Glutamatergic neuron (in vitro differentiated cells): Measurements from ENCODE around the gene PSEN2. TPM values are rescaled to one million over a fixed set of nuclear protein-coding genes. Genes with fewer than 3 reads are reported as not detected.
A peak's percentile ranks its signal among the peaks of the same experiment; 100 is the strongest.

ENCODE experiments used
- DNase-seq: peaks from one replicate; pipeline ENCODE4 v3.0.0; 2022
- H3K27ac Mint-ChIP-seq: one replicate; pipeline ENCODE4 v1.8.0; 2020; ENCODE audit warnings: mild to moderate bottlenecking, mixed read lengths, inconsistent platforms; ENCODE audit not compliant: unreplicated experiment
- H3K27me3 Mint-ChIP-seq: one replicate; pipeline ENCODE4 v1.8.0; 2020; ENCODE audit warnings: mild to moderate bottlenecking, moderate library complexity, mixed read lengths, inconsistent platforms; ENCODE audit not compliant: unreplicated experiment
- H3K36me3 Mint-ChIP-seq: one replicate; pipeline ENCODE4 v1.8.0; 2020; ENCODE audit warnings: mild to moderate bottlenecking, mixed read lengths, inconsistent platforms; ENCODE audit not compliant: unreplicated experiment
- H3K4me1 Mint-ChIP-seq: one replicate; pipeline ENCODE4 v1.8.0; 2020; ENCODE audit warnings: mild to moderate bottlenecking, low read depth, mixed read lengths, inconsistent platforms; ENCODE audit not compliant: unreplicated experiment
- H3K4me3 Mint-ChIP-seq: one replicate; pipeline ENCODE4 v1.8.0; 2020; ENCODE audit warnings: mild to moderate bottlenecking, mixed read lengths, inconsistent platforms; ENCODE audit not compliant: unreplicated experiment
- H3K9me3 Mint-ChIP-seq: one replicate; pipeline ENCODE4 v1.8.0; 2020; ENCODE audit warnings: mild to moderate bottlenecking, moderate library complexity, mixed read lengths, inconsistent platforms; ENCODE audit not compliant: unreplicated experiment
- CTCF ChIP-seq: fragments of 200-600 bp; sonication (generic); IDR thresholded peaks from one replicate; pipeline ENCODE4 v1.5.0; 2021; ENCODE audit not compliant: partially characterized antibody, unreplicated experiment
- total RNA-seq: library from RNA; stranded (reverse); fragmentation: NEBNext Ultra II Directional; extraction: Animal tissue kit (Norgen Biotek cat#: 25700); gene quantifications from one replicate; pipeline ENCODE4 v1.2.1, GENCODE V29; 2021; ENCODE audit not compliant: unreplicated experiment

The PSEN2 gene
- total RNA-seq, 1 donor from 2014 or later: 22.2 TPM

- H3K9me3 Mint-ChIP-seq: no peaks in the 10 kb centered on the region
- no peaks in the 10 kb centered on the region for H3K4me1 Mint-ChIP-seq
- peaks cover 8% of the 10 kb centered on the region for H3K36me3 Mint-ChIP-seq
- no peaks in the 10 kb centered on the region for H3K27me3 Mint-ChIP-seq
- DNase-seq: no peak
- H3K4me3 Mint-ChIP-seq: no peak overlapping the region
- H3K27ac Mint-ChIP-seq: no peak overlapping the region
- TF ChIP-seq CTCF: no peak
Observed at GRCh38 chr1:226903819-226904716, 33.7 kb downstream of the PSEN2 start.

GRCh38 chr1:226904772-226905171, 34.4 kb downstream of the PSEN2 start:
- H3K4me3 Mint-ChIP-seq: no peak overlapping the region
- H3K4me1 Mint-ChIP-seq: no peaks in the 10 kb centered on the region
- no peak for DNase-seq
- H3K36me3 Mint-ChIP-seq: peaks cover 8% of the 10 kb centered on the region
- TF ChIP-seq CTCF: no peak
- H3K27me3 Mint-ChIP-seq: no peaks in the 10 kb centered on the region
- H3K27ac Mint-ChIP-seq: no peak overlapping the region
- no peaks in the 10 kb centered on the region for H3K9me3 Mint-ChIP-seq

GRCh38 chr1:226908419-226908818, 38.0 kb downstream of the PSEN2 start:
- Mint-ChIP-seq H3K36me3 (peaks cover 8% of the 10 kb centered on the region), H3K4me1 (no peaks in the 10 kb centered on the region), H3K27ac (no peak overlapping the region), H3K9me3 (no peaks in the 10 kb centered on the region), H3K4me3 (no peak overlapping the region), H3K27me3 (no peaks in the 10 kb centered on the region)
- TF ChIP-seq CTCF: no peak
- no peak for DNase-seq

GRCh38 chr1:226908913-226909312, 38.5 kb downstream of the PSEN2 start:
- no peaks in the 10 kb centered on the region for H3K27me3 Mint-ChIP-seq
- peaks cover 8% of the 10 kb centered on the region for H3K36me3 Mint-ChIP-seq
- no peak overlapping the region for H3K4me3 Mint-ChIP-seq
- H3K27ac Mint-ChIP-seq: no peak overlapping the region
- H3K4me1 Mint-ChIP-seq: no peaks in the 10 kb centered on the region
- no peaks in the 10 kb centered on the region for H3K9me3 Mint-ChIP-seq
- no peak for DNase-seq
- TF ChIP-seq CTCF: no peak

- DNase-seq: peak; percentile 69
- H3K4me3 Mint-ChIP-seq: no peak overlapping the region
- TF ChIP-seq CTCF: no peak
Observed at GRCh38 chr1:226912587-226913176, 42.3 kb downstream of the PSEN2 start.

More at GRCh38 chr1:226912587-226913176, 42.3 kb downstream of the PSEN2 start:
- H3K36me3 Mint-ChIP-seq: peaks cover 5% of the 10 kb centered on the region
- no peaks in the 10 kb centered on the region for H3K27me3 Mint-ChIP-seq
- H3K27ac Mint-ChIP-seq: no peak overlapping the region
- H3K9me3 Mint-ChIP-seq: no peaks in the 10 kb centered on the region
- peaks cover 3% of the 10 kb centered on the region for H3K4me1 Mint-ChIP-seq
